Heart left ventricle (tissue), 16 donors: ENCODE measurements around the gene GRIN2A. TPM values are rescaled to one million over a fixed set of nuclear protein-coding genes. Genes with fewer than 3 reads are reported as not detected.

Experiments used
- ATAC-seq, 4 donors: fragments of 200-7000 bp; cut with Tn5 transposase; one replicate each; pipeline ENCODE4 v1.9.1; 2020 to 2022; ENCODE audit warnings: moderate library complexity in 4 of 4, mild to moderate bottlenecking in 3 of 4, moderate number of reproducible peaks in 1 of 4
- DNase-seq, 5 donors: peaks; one replicate each; pipeline ENCODE4 v3.0.0-alpha.2; 2020
- H3K27ac ChIP-seq, 12 donors: fragments of 200-600 bp; sonication (generic) in 4 of 12; one replicate each; pipeline versions ENCODE4 v1.5.0 to v1.8.0; 2016 to 2022; ENCODE audit warnings: mild to moderate bottlenecking in 2 of 12
- H3K27me3 ChIP-seq, 9 donors: fragments of 200-600 bp; sonication (generic) in 2 of 9; one replicate each; pipeline versions ENCODE4 v1.5.1 to v1.8.0; 2016 to 2022; ENCODE audit warnings: mild to moderate bottlenecking in 3 of 9
- H3K36me3 ChIP-seq, 9 donors: fragments of 200-600 bp; sonication (generic) in 2 of 9; one replicate each; pipeline versions ENCODE4 v1.5.0 to v1.8.0; 2018 to 2022; ENCODE audit warnings: mild to moderate bottlenecking in 2 of 9
- H3K4me1 ChIP-seq, 12 donors: fragments of 200-600 bp; sonication (generic) in 4 of 12; one replicate each; pipeline versions ENCODE4 v1.5.0 to v1.8.0; 2016 to 2022; ENCODE audit warnings: mild to moderate bottlenecking in 3 of 12
- H3K4me3 ChIP-seq, 12 donors: fragments of 200-600 bp; sonication (generic) in 4 of 12; one replicate each; pipeline versions ENCODE4 v1.5.0 to v1.8.0; 2017 to 2022; ENCODE audit warnings: mild to moderate bottlenecking in 9 of 12, moderate library complexity in 4 of 12
- H3K9me3 ChIP-seq, 12 donors: fragments of 200-600 bp; sonication (generic) in 4 of 12; one replicate each; pipeline versions ENCODE4 v1.5.0 to v1.8.0; 2016 to 2022; ENCODE audit warnings: mild to moderate bottlenecking in 1 of 12
- POLR2A ChIP-seq, 2 donors: fragments of 450-650 bp; IDR thresholded peaks; one replicate each; pipeline ENCODE4 v1.6.1; 2017; ENCODE audit warnings: antibody characterized with exemption in 2 of 2, mild to moderate bottlenecking in 2 of 2, moderate library complexity in 2 of 2
- WGBS, 4 donors: extraction: QIAGEN DNeasy Blood & Tissue Kit in 2 of 4; methylation state at CpG; one replicate each; pipeline versions ENCODE4 v1.1.5 to v1.1.7; 2013 to 2018; 5-methylcytosine and 5-hydroxymethylcytosine counted together
- intact Hi-C, 10 donors: fragments of 100-400 bp; cut with DNase I; formaldehyde crosslinking; loops; one replicate each; pipeline versions ENCODE4 v1.11.1 to v1.14.2; 2022
- polyA plus RNA-seq, 2 donors: library from polyadenylated mRNA; stranded (reverse); fragments of 200-250 nt; gene quantifications; one replicate each; pipeline ENCODE4 v1.2.3, GENCODE V29; 2013
- total RNA-seq, 9 donors: library from RNA; depleted of rRNA in 2 of 9; stranded (reverse); fragments of >200 nt in 2 of 9; fragmentation: NEBNext Ultra II Directional in 3 of 9; extraction: Animal tissue kit (Norgen Biotek cat#: 25700) in 3 of 9; gene quantifications; one replicate each; pipeline versions ENCODE4 v1.1.0 to v1.2.4, GENCODE V29; 2016 to 2023
- TF ChIP-seq, protein P1 (sequence below), 12 donors: fragments of 200-600 bp; sonication (generic) in 4 of 12; IDR thresholded peaks; one replicate each; pipeline versions ENCODE4 v1.5.0 to v1.8.0; 2018 to 2022; ENCODE audit warnings: antibody characterized with exemption in 12 of 12, mild to moderate bottlenecking in 5 of 12
- donor health status: ischemic (EF 13 %, LVEDD 7.1; RV severe dilation, severe dysfunction).
- donor health status: healthy with polysubstance abuse.
- donor health status: DM: no; HTN: yes; CAD: no.
- donor health status: DM: no; HTN: no; CAD: no.
- donor health status: ischemic (EF 25% LVEDD 6.9; RV normal size, moderate dysfunction).
- donor health status: ischemic (EF 25% LVEDD 5.7; RV mildly dilated, moderate dysfunction).
- donor health status: healthy.
- donor health status: DM: yes; HTN: yes; CAD: no.
- donor health status: ischemic (EF 35%, LVEDD 5.7; RV mildly dilated, moderate dysfunction).
- donor health status: nonischemic (EF 11% LVEDD 7.7; RV severe dilation, severe dysfunction).
- donor health status: DM: yes; HTN: yes; CAD: no.
- donor health status: PGD.
- donor health status: ischemic (EF 29% LVEDD 5.4; RV normal size, mild dysfunction).
- donor health status: nonischemic (EF 23%, LVEDD 6.1; RV moderate dilation, normal function).

Gene GRIN2A
- total and polyA plus RNA-seq, 11 donors = 0.01 to 4.6 (median 2.6) TPM

DNA sequence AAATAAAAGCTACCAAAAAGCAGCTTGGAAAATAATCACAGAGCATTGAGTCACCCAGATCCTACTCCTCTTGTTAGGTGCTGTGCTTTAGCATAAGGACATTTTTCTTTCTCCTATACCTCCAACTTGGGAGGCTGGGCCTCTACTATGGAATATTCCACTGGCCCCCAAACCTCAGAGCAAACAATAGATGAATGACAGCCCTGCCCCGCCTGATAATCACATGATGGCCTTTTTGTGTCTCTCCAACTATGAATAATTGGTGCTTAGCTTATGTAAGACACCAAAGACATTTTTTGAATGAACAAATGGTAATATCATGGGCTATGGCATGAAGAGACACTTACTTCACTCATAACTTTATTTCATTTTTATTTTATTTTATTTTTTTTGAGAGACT lies 250.2 kb downstream of the GRIN2A start:
- Histone ChIP-seq H3K4me1 (peaks cover 0 to 19% (median 6%) of the 10 kb centered on the region in 12 donors), H3K9me3 (no peaks in the 10 kb centered on the region), H3K27ac (no peak overlapping the region), H3K27me3 (no peaks in the 10 kb centered on the region), H3K4me3 (no peak overlapping the region), H3K36me3 (no peaks in the 10 kb centered on the region)
- DNase-seq = no peak
- intact Hi-C loops = no loop called here
- no peak for ATAC-seq
- TF ChIP-seq, protein P1, sequence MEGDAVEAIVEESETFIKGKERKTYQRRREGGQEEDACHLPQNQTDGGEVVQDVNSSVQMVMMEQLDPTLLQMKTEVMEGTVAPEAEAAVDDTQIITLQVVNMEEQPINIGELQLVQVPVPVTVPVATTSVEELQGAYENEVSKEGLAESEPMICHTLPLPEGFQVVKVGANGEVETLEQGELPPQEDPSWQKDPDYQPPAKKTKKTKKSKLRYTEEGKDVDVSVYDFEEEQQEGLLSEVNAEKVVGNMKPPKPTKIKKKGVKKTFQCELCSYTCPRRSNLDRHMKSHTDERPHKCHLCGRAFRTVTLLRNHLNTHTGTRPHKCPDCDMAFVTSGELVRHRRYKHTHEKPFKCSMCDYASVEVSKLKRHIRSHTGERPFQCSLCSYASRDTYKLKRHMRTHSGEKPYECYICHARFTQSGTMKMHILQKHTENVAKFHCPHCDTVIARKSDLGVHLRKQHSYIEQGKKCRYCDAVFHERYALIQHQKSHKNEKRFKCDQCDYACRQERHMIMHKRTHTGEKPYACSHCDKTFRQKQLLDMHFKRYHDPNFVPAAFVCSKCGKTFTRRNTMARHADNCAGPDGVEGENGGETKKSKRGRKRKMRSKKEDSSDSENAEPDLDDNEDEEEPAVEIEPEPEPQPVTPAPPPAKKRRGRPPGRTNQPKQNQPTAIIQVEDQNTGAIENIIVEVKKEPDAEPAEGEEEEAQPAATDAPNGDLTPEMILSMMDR (IDR thresholded peaks at IDR 0.05) = no peak
- TF ChIP-seq POLR2A (IDR thresholded peaks at IDR 0.05) = no peak
- WGBS, 4 donors = 82 to 97% (median 94%) methylated on average over 1 of the region's 1 CpG

- H3K4me1 ChIP-seq = peaks cover 0 to 19% (median 6%) of the 10 kb centered on the region in 12 donors
- ATAC-seq = no peak
- TF ChIP-seq, protein P1 (IDR thresholded peaks at IDR 0.05) = no peak
- TF ChIP-seq POLR2A (IDR thresholded peaks at IDR 0.05) = no peak
- no peaks in the 10 kb centered on the region for H3K27me3 ChIP-seq
- WGBS, 4 donors = 84 to 90% (median 87%) methylated on average over 4 of the region's 4 CpGs
- intact Hi-C loops = loop anchor here in 1 of 10 donors (10.0 kb wide), 1 partner anchor 65 kb away; no protein-coding TSS in a partner anchor
- H3K27ac ChIP-seq = no peak overlapping the region
- no peaks in the 10 kb centered on the region for H3K36me3 ChIP-seq
- DNase-seq = no peak
- no peaks in the 10 kb centered on the region for H3K9me3 ChIP-seq
- no peak overlapping the region for H3K4me3 ChIP-seq
These were observed 252.4 kb downstream of the GRIN2A start for GRCh38 chr16:9929836-9930235.

GRCh38 chr16:9929313-9929712 lies 252.9 kb downstream of the GRIN2A start:
- DNase-seq (no peak), ATAC-seq (no peak)
- intact Hi-C loops = loop anchor here in 1 of 10 donors (10.0 kb wide), 1 partner anchor 65 kb away; no protein-coding TSS in a partner anchor
- Histone ChIP-seq H3K27ac (no peak overlapping the region), H3K4me1 (peaks cover 0 to 17% (median 6%) of the 10 kb centered on the region in 12 donors), H3K36me3 (no peaks in the 10 kb centered on the region), H3K4me3 (no peak overlapping the region), H3K9me3 (no peaks in the 10 kb centered on the region), H3K27me3 (no peaks in the 10 kb centered on the region)
- TF ChIP-seq, protein P1 (IDR thresholded peaks at IDR 0.05) = no peak
- TF ChIP-seq POLR2A (IDR thresholded peaks at IDR 0.05) = no peak

GRCh38 chr16:9922441-9922840 lies 259.8 kb downstream of the GRIN2A start:
- Histone ChIP-seq H3K27me3 (no peaks in the 10 kb centered on the region), H3K27ac (no peak overlapping the region), H3K4me3 (no peak overlapping the region), H3K4me1 (no peaks in the 10 kb centered on the region), H3K36me3 (no peaks in the 10 kb centered on the region), H3K9me3 (no peaks in the 10 kb centered on the region)
- ATAC-seq (no peak), DNase-seq (no peak)
- TF ChIP-seq, protein P1 (IDR thresholded peaks at IDR 0.05) = no peak
- TF ChIP-seq POLR2A (IDR thresholded peaks at IDR 0.05) = no peak
- WGBS, 4 donors = 49 to 61% (median 56%) methylated on average over 4 of the region's 4 CpGs
- intact Hi-C loops = loop anchor here in 1 of 10 donors (10.0 kb wide), 1 partner anchor 58 kb away; no protein-coding TSS in a partner anchor
